HG03135 (cell line): ENCODE measurements around the gene FERMT2.

ENCODE experiments used
- ATAC-seq: cut with Tn5 transposase; IDR thresholded peaks from one replicate; pipeline ENCODE4 v1.9.1; 2021; ENCODE audit warnings: mild to moderate bottlenecking, moderate library complexity; ENCODE audit not compliant: unreplicated experiment

Gene FERMT2, protein sequence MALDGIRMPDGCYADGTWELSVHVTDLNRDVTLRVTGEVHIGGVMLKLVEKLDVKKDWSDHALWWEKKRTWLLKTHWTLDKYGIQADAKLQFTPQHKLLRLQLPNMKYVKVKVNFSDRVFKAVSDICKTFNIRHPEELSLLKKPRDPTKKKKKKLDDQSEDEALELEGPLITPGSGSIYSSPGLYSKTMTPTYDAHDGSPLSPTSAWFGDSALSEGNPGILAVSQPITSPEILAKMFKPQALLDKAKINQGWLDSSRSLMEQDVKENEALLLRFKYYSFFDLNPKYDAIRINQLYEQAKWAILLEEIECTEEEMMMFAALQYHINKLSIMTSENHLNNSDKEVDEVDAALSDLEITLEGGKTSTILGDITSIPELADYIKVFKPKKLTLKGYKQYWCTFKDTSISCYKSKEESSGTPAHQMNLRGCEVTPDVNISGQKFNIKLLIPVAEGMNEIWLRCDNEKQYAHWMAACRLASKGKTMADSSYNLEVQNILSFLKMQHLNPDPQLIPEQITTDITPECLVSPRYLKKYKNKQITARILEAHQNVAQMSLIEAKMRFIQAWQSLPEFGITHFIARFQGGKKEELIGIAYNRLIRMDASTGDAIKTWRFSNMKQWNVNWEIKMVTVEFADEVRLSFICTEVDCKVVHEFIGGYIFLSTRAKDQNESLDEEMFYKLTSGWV

GRCh38 chr14:52950898-52951680 is at the start of gene FERMT2:
TSS of gene FERMT2 (minus strand) at chr14:52951050. CDS start at chr14:52950568, 482 bp downstream.
- ATAC-seq, result no peak

- no peak for ATAC-seq
Measured at GRCh38 chr14:52998376-52999015, 47.6 kb upstream of the FERMT2 start.

- ATAC-seq, result no peak
Measured at GRCh38 chr14:52996493-52996892, 45.6 kb upstream of the FERMT2 start.

- ATAC-seq, result no peak
Measured at GRCh38 chr14:52995998-52996397, 45.1 kb upstream of the FERMT2 start.

GRCh38 chr14:52992236-52992870 is 41.5 kb upstream of the FERMT2 start:
- no peak for ATAC-seq

DNA sequence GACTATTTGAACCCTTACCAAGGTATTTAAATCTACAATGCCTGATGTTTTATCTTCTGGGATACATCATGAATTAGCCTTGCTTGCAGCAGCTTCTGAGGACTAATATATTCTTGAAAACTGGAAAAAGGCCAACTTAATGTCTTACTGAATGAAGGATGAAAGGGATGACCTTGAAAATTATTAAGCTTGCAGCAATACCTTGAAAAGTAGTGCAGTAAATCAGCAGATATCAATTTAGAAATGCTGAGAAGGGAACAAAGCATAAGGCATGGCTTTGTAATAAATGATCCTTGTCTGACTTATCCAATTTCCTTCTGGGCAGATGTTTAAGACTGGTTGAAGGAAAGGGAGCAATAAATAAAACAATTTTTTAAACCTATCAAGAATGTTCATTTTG is 37.3 kb upstream of the FERMT2 start:
- no peak for ATAC-seq

DNA sequence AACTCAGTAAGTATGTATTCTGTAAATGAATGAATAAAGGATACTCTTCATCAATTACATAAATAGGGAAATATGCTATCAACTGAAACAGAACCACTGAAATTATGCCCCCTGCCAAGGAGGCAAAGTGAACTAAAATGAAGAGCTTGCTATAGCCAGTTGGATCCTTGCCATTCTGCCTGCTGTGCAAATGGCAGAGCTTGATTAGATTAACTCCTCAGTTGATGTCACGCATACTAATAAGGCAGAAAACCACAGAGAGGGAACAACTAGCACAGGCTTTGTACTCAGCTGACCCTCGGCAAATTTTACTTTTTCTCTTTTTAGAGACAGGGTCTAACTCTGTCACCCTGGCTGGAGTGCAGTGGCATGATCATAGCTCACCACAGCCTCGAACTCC is 36.7 kb upstream of the FERMT2 start:
- ATAC-seq, result no peak

- no peak for ATAC-seq
Measured at GRCh38 chr14:52987042-52987441, 36.2 kb upstream of the FERMT2 start.

DNA sequence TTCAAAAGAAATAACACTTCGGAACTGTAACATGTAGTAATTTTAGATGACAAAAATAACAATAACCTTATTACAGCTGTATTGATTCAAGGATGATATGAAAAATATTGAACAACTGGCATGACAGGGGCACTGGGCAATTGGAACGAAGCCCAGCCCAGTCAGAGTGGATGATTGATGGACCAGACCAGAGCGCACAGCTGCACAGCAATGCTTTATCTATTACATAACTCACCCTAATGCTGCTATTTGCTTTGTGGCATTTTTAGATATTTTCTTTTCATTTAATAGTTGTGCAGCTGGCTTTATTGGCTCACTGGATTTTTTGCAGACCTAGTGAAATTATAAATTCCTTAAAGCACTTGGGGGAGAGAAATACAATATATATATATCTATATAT is 26.9 kb upstream of the FERMT2 start:
- ATAC-seq, result no peak

GRCh38 chr14:52974406-52974805 is 23.6 kb upstream of the FERMT2 start:
- ATAC-seq, result no peak

DNA sequence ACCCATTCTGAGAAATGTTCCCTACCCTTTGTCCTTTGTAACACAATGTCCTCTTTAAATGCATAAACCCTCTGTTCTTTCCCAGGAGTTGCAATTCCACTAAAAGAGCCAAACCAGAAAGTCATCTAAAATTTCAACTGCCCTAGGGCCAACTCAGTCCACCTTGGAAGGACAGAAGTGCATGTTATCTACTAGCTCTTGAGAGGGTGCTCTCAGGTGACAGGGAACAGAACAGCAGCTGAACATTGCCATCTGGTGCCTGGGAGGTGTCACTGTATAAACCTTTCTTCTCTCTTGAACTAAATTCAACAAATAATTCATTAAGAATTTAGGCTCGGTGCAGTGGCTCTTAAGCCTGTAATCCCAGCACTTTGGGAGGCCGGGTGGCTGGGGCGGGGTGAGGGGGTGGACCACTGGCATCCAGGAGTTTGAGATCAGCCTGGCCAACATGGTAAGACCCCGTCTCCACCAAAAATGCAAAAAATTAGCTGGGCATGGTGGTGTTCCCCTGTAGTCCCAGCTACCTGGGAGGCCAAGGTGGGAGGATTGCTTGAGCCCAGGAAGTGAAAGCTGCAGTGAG is 10.3 kb upstream of the FERMT2 start:
- ATAC-seq, result no peak

GRCh38 chr14:52960627-52961026 is 9.8 kb upstream of the FERMT2 start:
- ATAC-seq, result no peak

GRCh38 chr14:52954346-52955214 is 3.7 kb upstream of the FERMT2 start:
- no peak for ATAC-seq

GRCh38 chr14:52951681-52952554 is 1.1 kb upstream of the FERMT2 start:
- no peak for ATAC-seq

GRCh38 chr14:52950410-52950897 is 396 bp downstream of the FERMT2 start:
- ATAC-seq, result no peak

DNA sequence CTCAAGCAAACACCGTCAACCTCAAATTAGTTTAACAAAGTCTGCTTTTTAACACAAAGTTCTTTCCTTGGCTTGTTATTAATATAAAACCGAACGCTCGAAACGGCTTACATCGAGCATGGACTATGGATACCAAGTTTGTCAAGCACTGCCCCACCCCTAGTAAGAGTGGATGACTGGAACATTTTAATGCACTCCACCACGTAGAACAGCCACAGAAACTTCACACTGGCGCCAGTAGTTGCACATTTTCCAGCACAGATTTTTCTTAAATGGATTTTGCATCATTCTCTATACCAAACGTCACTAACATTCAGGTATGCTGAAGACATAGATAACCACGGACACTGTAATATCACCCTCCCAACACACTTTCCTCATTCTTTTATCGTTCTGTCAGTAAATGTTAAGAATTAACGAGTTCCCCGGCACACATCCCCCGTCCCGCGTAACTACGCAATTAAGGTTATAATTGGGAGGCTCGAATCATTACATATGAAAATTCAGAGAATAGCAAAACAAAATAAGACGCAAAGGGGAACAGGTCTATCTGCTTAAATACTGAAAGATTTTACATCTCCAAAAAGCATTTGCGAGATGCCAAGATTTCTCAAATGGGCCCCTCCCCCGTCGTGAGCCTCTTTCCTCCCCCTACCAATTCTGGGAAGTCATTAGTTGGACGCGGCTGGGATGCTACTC is 990 bp downstream of the FERMT2 start:
- no peak for ATAC-seq

DNA sequence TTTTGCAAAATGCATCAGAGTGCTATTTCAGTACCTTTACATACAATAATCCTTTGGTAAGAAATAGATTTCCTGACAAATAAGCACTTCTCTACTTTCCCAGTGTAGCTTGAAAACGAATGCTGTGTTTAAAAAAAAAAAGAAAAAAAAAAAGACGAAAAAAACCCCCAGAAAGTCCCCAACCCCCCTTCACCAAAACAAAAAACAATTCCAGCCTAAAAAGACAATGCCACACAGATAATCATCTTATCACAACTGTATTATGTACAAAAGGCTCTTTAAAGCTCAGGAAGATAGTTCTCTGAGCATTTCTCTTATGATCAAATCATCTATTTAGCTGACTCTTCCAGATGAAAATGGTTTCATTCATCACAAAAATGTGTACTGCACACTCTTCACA is 1.6 kb downstream of the FERMT2 start:
- ATAC-seq, result no peak

GRCh38 chr14:52948836-52949235 is 2.0 kb downstream of the FERMT2 start:
- no peak for ATAC-seq
